Upper lobe of left lung (tissue), 6 donors: Measurements from ENCODE around the gene ADAD2. TPM values are rescaled to one million over a fixed set of nuclear protein-coding genes. Genes with fewer than 3 reads are reported as not detected.
"Not testable (repeated sequence)": the region's sequence is repeated elsewhere in the genome, so short reads cannot be mapped to it uniquely, and the experiment has no call there.

Experiments
- ATAC-seq, 2 donors: fragments of 200-7000 bp; cut with Tn5 transposase; one replicate each; pipeline ENCODE4 v1.9.1; 2022; ENCODE audit warnings: mild to moderate bottlenecking in 2 of 2, moderate library complexity in 2 of 2; ENCODE audit not compliant: low FRiP score in 2 of 2
- DNase-seq, 2 donors: peaks; one replicate each; pipeline ENCODE4 v3.0.0-alpha.2; 2019 to 2020
- H3K27ac ChIP-seq, 4 donors: fragments of 200-600 bp; sonication (generic); one replicate each; pipeline ENCODE4 v1.5.1; 2016 to 2019
- H3K27me3 ChIP-seq, 4 donors: fragments of 200-600 bp; sonication (generic); one replicate each; pipeline ENCODE4 v1.5.1; 2017 to 2019
- H3K36me3 ChIP-seq, 4 donors: fragments of 200-600 bp; sonication (generic); one replicate each; pipeline ENCODE4 v1.5.1; 2016 to 2019
- H3K4me1 ChIP-seq, 4 donors: fragments of 200-600 bp; sonication (generic); one replicate each; pipeline ENCODE4 v1.5.1; 2018 to 2019
- H3K4me3 ChIP-seq, 4 donors: fragments of 200-600 bp; sonication (generic); one replicate each; pipeline ENCODE4 v1.5.1; 2017 to 2019; ENCODE audit warnings: mild to moderate bottlenecking in 2 of 4, moderate library complexity in 1 of 4
- H3K9me3 ChIP-seq, 4 donors: fragments of 200-600 bp; sonication (generic); one replicate each; pipeline ENCODE4 v1.5.1; 2018 to 2019
- EP300 ChIP-seq, 4 donors: sonication (generic); formaldehyde crosslinking; IDR thresholded peaks; one replicate each; pipeline ENCODE4 v1.5.1; 2017; ENCODE audit warnings: antibody characterized with exemption in 4 of 4, control low read depth in 2 of 4
- POLR2A ChIP-seq, 4 donors: fragments of 450-650 bp; IDR thresholded peaks; one replicate each; pipeline ENCODE4 v1.5.1; 2016 to 2017; ENCODE audit warnings: antibody characterized with exemption in 4 of 4, mild to moderate bottlenecking in 2 of 4
- POLR2AphosphoS5 ChIP-seq, 2 donors: sonication (generic); formaldehyde crosslinking; IDR thresholded peaks; one replicate each; pipeline ENCODE4 v1.5.1; 2017; ENCODE audit warnings: antibody characterized with exemption in 2 of 2
- WGBS, 2 donors: methylation state at CpG; one replicate each; pipeline ENCODE4 v1.1.5; 2017 to 2018; 5-methylcytosine and 5-hydroxymethylcytosine counted together
- total RNA-seq, 6 donors: library from RNA; depleted of rRNA in 4 of 6; stranded (reverse); fragments of >200 nt in 4 of 6; gene quantifications; one replicate each; pipeline versions ENCODE4 v1.1.0 to v1.2.1, GENCODE V29; 2016 to 2021
- TF ChIP-seq, protein P1 (sequence below), 6 experiments: fragments of 450-650 bp in 4 of 6; fragments of 200-600 bp in 2 of 6; sonication (generic) in 2 of 6; IDR thresholded peaks; one replicate each; pipeline ENCODE4 v1.5.1; 2016 to 2019; ENCODE audit warnings: antibody characterized with exemption in 6 of 6
- donor health status: DM: no; HTN: no; CAD: no; lungs with moderate emphysema.
- donor health status: DM: no; HTN: yes; CAD: no; lungs with severe emphysema.

ADAD2 gene
- total RNA-seq, 6 donors from 2014 or later = 1.1 TPM; not detected in 5

DNA sequence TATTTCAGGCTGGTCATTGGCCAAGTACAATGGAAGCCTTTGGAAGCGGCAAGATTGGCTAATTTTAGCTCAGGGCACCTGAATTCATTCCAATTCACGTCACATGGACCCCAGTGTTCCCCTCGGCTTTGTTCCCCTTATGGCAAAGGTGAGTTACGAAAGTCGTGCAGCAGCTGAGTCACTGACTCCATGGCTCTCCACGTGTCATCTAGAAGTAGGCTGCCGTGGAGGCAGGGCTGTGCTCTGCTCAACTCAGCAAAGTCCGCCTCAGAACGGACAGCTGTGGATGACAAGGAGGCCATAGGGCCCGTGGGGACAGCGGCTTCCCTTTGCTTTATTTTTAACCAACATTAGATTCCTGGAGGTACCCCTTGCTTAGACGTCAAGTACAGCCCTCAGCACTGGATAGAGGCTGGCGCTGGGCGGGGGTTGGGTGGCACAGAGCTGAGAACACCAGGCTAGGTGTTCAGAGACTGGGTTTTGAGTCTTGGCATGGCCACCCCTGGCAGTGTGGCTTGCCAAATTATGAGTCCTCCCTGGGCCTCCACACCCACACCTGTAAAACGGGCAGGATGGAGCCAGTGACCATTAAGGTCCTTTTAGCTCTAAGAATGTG lies 23.6 kb downstream of the ADAD2 start:
- Histone ChIP-seq H3K9me3 (no peaks in the 10 kb centered on the region), H3K27ac (no peak overlapping the region), H3K36me3 (no peaks in the 10 kb centered on the region), H3K4me1 (no peaks in the 10 kb centered on the region), H3K27me3 (no peaks in the 10 kb centered on the region), H3K4me3 (no peak overlapping the region)
- TF ChIP-seq, protein P1, sequence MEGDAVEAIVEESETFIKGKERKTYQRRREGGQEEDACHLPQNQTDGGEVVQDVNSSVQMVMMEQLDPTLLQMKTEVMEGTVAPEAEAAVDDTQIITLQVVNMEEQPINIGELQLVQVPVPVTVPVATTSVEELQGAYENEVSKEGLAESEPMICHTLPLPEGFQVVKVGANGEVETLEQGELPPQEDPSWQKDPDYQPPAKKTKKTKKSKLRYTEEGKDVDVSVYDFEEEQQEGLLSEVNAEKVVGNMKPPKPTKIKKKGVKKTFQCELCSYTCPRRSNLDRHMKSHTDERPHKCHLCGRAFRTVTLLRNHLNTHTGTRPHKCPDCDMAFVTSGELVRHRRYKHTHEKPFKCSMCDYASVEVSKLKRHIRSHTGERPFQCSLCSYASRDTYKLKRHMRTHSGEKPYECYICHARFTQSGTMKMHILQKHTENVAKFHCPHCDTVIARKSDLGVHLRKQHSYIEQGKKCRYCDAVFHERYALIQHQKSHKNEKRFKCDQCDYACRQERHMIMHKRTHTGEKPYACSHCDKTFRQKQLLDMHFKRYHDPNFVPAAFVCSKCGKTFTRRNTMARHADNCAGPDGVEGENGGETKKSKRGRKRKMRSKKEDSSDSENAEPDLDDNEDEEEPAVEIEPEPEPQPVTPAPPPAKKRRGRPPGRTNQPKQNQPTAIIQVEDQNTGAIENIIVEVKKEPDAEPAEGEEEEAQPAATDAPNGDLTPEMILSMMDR (IDR thresholded peaks at IDR 0.05) = no peak
- TF ChIP-seq POLR2AphosphoS5 (IDR thresholded peaks at IDR 0.05) = no peak
- no peak for TF ChIP-seq POLR2A (IDR thresholded peaks at IDR 0.05)
- TF ChIP-seq EP300 (IDR thresholded peaks at IDR 0.05) = no peak
- ATAC-seq (no peak), DNase-seq (no peak)
- WGBS, 2 donors = 73 to 85% methylated on average over 12 to 15 of the region's 15 CpGs

GRCh38 chr16:84215531-84215930 lies 24.6 kb downstream of the ADAD2 start:
- H3K27me3 ChIP-seq = no peaks in the 10 kb centered on the region
- H3K4me3 ChIP-seq = no peak overlapping the region
- H3K27ac ChIP-seq = no peak overlapping the region
- DNase-seq = no peak
- no peaks in the 10 kb centered on the region for H3K9me3 ChIP-seq
- no peaks in the 10 kb centered on the region for H3K36me3 ChIP-seq
- no peak for ATAC-seq
- 89 to 91% methylated on average over 3 to 5 of the region's 5 CpGs for WGBS, 2 donors
- H3K4me1 ChIP-seq = no peaks in the 10 kb centered on the region
- TF ChIP-seq POLR2A (IDR thresholded peaks at IDR 0.05) (no peak), EP300 (IDR thresholded peaks at IDR 0.05) (no peak), POLR2AphosphoS5 (IDR thresholded peaks at IDR 0.05) (no peak)
- TF ChIP-seq, protein P1 (IDR thresholded peaks at IDR 0.05) = no peak

GRCh38 chr16:84216144-84216543 lies 25.2 kb downstream of the ADAD2 start:
- H3K36me3 ChIP-seq, H3K27me3 ChIP-seq: not testable (repeated sequence)
- 86 to 94% methylated on average over 3 of the region's 3 CpGs for WGBS, 2 donors

GRCh38 chr16:84218176-84218823 lies 27.3 kb downstream of the ADAD2 start:
- Histone ChIP-seq H3K4me3 (no peak overlapping the region), H3K36me3 (no peaks in the 10 kb centered on the region), H3K9me3 (no peaks in the 10 kb centered on the region), H3K27me3 (no peaks in the 10 kb centered on the region), H3K4me1 (no peaks in the 10 kb centered on the region), H3K27ac (no peak overlapping the region)
- DNase-seq (no peak), ATAC-seq (no peak)
- TF ChIP-seq POLR2AphosphoS5 (IDR thresholded peaks at IDR 0.05) (no peak), POLR2A (IDR thresholded peaks at IDR 0.05) (no peak), EP300 (IDR thresholded peaks at IDR 0.05) (no peak)
- TF ChIP-seq, protein P1 (IDR thresholded peaks at IDR 0.05) = no peak
- 79 to 82% methylated on average over 17 of the region's 17 CpGs for WGBS, 2 donors

More at GRCh38 chr16:84216144-84216543, 25.2 kb downstream of the ADAD2 start:
- not testable (repeated sequence) for DNase-seq, ATAC-seq, H3K9me3 ChIP-seq, H3K27ac ChIP-seq, H3K4me1 ChIP-seq, H3K4me3 ChIP-seq

GRCh38 chr16:84218956-84219355 lies 28.0 kb downstream of the ADAD2 start:
- WGBS, 2 donors = 68 to 70% methylated on average over 6 of the region's 6 CpGs
- H3K4me1 ChIP-seq = no peaks in the 10 kb centered on the region
- no peak for ATAC-seq

More at GRCh38 chr16:84218956-84219355, 28.0 kb downstream of the ADAD2 start:
- TF ChIP-seq POLR2AphosphoS5 (IDR thresholded peaks at IDR 0.05) (no peak), POLR2A (IDR thresholded peaks at IDR 0.05) (no peak), EP300 (IDR thresholded peaks at IDR 0.05) (no peak)
- TF ChIP-seq, protein P1 (IDR thresholded peaks at IDR 0.05) = no peak
- H3K9me3 ChIP-seq = no peaks in the 10 kb centered on the region
- no peaks in the 10 kb centered on the region for H3K27me3 ChIP-seq
- no peak overlapping the region for H3K27ac ChIP-seq
- DNase-seq = no peak
- no peak overlapping the region for H3K4me3 ChIP-seq
- no peaks in the 10 kb centered on the region for H3K36me3 ChIP-seq
